Heart left ventricle (tissue), 16 donors: ENCODE results near the gene IL18RAP. TPM values are rescaled to one million over a fixed set of nuclear protein-coding genes. Genes with fewer than 3 reads are reported as not detected.
A peak's percentile ranks its signal among the peaks of the same experiment; 100 is the strongest.

Experiments used
- ATAC-seq, 4 donors: fragments of 200-7000 bp; cut with Tn5 transposase; one replicate each; pipeline ENCODE4 v1.9.1; 2020 to 2022; ENCODE audit warnings: moderate library complexity in 4 of 4, mild to moderate bottlenecking in 3 of 4, moderate number of reproducible peaks in 1 of 4
- DNase-seq, 5 donors: peaks; one replicate each; pipeline ENCODE4 v3.0.0-alpha.2; 2020
- H3K27ac ChIP-seq, 12 donors: fragments of 200-600 bp; sonication (generic) in 4 of 12; one replicate each; pipeline versions ENCODE4 v1.5.0 to v1.8.0; 2016 to 2022; ENCODE audit warnings: mild to moderate bottlenecking in 2 of 12
- H3K27me3 ChIP-seq, 9 donors: fragments of 200-600 bp; sonication (generic) in 2 of 9; one replicate each; pipeline versions ENCODE4 v1.5.1 to v1.8.0; 2016 to 2022; ENCODE audit warnings: mild to moderate bottlenecking in 3 of 9
- H3K36me3 ChIP-seq, 9 donors: fragments of 200-600 bp; sonication (generic) in 2 of 9; one replicate each; pipeline versions ENCODE4 v1.5.0 to v1.8.0; 2018 to 2022; ENCODE audit warnings: mild to moderate bottlenecking in 2 of 9
- H3K4me1 ChIP-seq, 12 donors: fragments of 200-600 bp; sonication (generic) in 4 of 12; one replicate each; pipeline versions ENCODE4 v1.5.0 to v1.8.0; 2016 to 2022; ENCODE audit warnings: mild to moderate bottlenecking in 3 of 12
- H3K4me3 ChIP-seq, 12 donors: fragments of 200-600 bp; sonication (generic) in 4 of 12; one replicate each; pipeline versions ENCODE4 v1.5.0 to v1.8.0; 2017 to 2022; ENCODE audit warnings: mild to moderate bottlenecking in 9 of 12, moderate library complexity in 4 of 12
- H3K9me3 ChIP-seq, 12 donors: fragments of 200-600 bp; sonication (generic) in 4 of 12; one replicate each; pipeline versions ENCODE4 v1.5.0 to v1.8.0; 2016 to 2022; ENCODE audit warnings: mild to moderate bottlenecking in 1 of 12
- CTCF ChIP-seq, 12 donors: fragments of 200-600 bp; sonication (generic) in 4 of 12; IDR thresholded peaks; one replicate each; pipeline versions ENCODE4 v1.5.0 to v1.8.0; 2018 to 2022; ENCODE audit warnings: antibody characterized with exemption in 12 of 12, mild to moderate bottlenecking in 5 of 12
- POLR2A ChIP-seq, 2 donors: fragments of 450-650 bp; IDR thresholded peaks; one replicate each; pipeline ENCODE4 v1.6.1; 2017; ENCODE audit warnings: antibody characterized with exemption in 2 of 2, mild to moderate bottlenecking in 2 of 2, moderate library complexity in 2 of 2
- WGBS, 4 donors: extraction: QIAGEN DNeasy Blood & Tissue Kit in 2 of 4; methylation state at CpG; one replicate each; pipeline versions ENCODE4 v1.1.5 to v1.1.7; 2013 to 2018; 5-methylcytosine and 5-hydroxymethylcytosine counted together
- intact Hi-C, 10 donors: fragments of 100-400 bp; cut with DNase I; formaldehyde crosslinking; loops; one replicate each; pipeline versions ENCODE4 v1.11.1 to v1.14.2; 2022
- polyA plus RNA-seq, 2 donors: library from polyadenylated mRNA; stranded (reverse); fragments of 200-250 nt; gene quantifications; one replicate each; pipeline ENCODE4 v1.2.3, GENCODE V29; 2013
- total RNA-seq, 9 donors: library from RNA; depleted of rRNA in 2 of 9; stranded (reverse); fragments of >200 nt in 2 of 9; fragmentation: NEBNext Ultra II Directional in 3 of 9; extraction: Animal tissue kit (Norgen Biotek cat#: 25700) in 3 of 9; gene quantifications; one replicate each; pipeline versions ENCODE4 v1.1.0 to v1.2.4, GENCODE V29; 2016 to 2023
- donor health status: ischemic (EF 13 %, LVEDD 7.1; RV severe dilation, severe dysfunction).
- donor health status: healthy with polysubstance abuse.
- donor health status: DM: no; HTN: yes; CAD: no.
- donor health status: DM: no; HTN: no; CAD: no.
- donor health status: ischemic (EF 25% LVEDD 6.9; RV normal size, moderate dysfunction).
- donor health status: ischemic (EF 25% LVEDD 5.7; RV mildly dilated, moderate dysfunction).
- donor health status: healthy.
- donor health status: DM: yes; HTN: yes; CAD: no.
- donor health status: ischemic (EF 35%, LVEDD 5.7; RV mildly dilated, moderate dysfunction).
- donor health status: nonischemic (EF 11% LVEDD 7.7; RV severe dilation, severe dysfunction).
- donor health status: DM: yes; HTN: yes; CAD: no.
- donor health status: PGD.
- donor health status: ischemic (EF 29% LVEDD 5.4; RV normal size, mild dysfunction).
- donor health status: nonischemic (EF 23%, LVEDD 6.1; RV moderate dilation, normal function).

Gene IL18RAP
- total and polyA plus RNA-seq, 11 donors: 0.13 to 2.2 (median 0.41) TPM

DNA sequence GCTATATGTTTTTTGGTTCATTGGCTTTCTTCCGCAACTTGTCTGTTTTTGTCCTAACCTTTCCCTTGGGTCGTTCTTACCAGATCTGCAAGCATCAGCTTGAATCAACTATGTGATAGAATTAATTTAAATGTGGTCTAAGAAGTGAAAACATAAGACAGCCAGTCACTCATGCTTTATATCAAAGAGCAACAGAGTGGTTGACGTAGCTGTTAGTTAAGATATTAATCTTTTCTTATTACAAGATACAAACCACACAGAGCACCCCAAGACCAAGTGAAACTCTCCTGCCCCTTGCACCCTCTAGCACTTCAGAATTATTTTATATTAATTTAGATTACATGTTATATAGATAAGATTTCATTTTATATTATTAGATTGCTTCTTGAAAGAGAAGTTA, 15.2 kb downstream of the IL18RAP start:
- ATAC-seq (no peak), DNase-seq (no peak)
- H3K4me3 ChIP-seq: no peak overlapping the region
- no peaks in the 10 kb centered on the region for H3K36me3 ChIP-seq
- 91 to 96% (median 92%) methylated on average over 3 of the region's 3 CpGs for WGBS, 4 donors
- H3K4me1 ChIP-seq: peaks cover 0 to 33% (median 1%) of the 10 kb centered on the region in 12 donors
- no peaks in the 10 kb centered on the region for H3K9me3 ChIP-seq
- intact Hi-C loops: no loop called here
- TF ChIP-seq POLR2A (IDR thresholded peaks at IDR 0.05) (no peak), CTCF (IDR thresholded peaks at IDR 0.05) (no peak)
- no peak overlapping the region for H3K27ac ChIP-seq
- no peaks in the 10 kb centered on the region for H3K27me3 ChIP-seq

- TF ChIP-seq CTCF (IDR thresholded peaks at IDR 0.05): no peak
- no peak for TF ChIP-seq POLR2A (IDR thresholded peaks at IDR 0.05)
- WGBS, 4 donors: 87 to 100% (median 97%) methylated on average over 2 of the region's 2 CpGs
- H3K36me3 ChIP-seq: no peaks in the 10 kb centered on the region
- no peak overlapping the region for H3K4me3 ChIP-seq
- no peak overlapping the region for H3K27ac ChIP-seq
- no peaks in the 10 kb centered on the region for H3K27me3 ChIP-seq
- H3K9me3 ChIP-seq: no peaks in the 10 kb centered on the region
- no peak for DNase-seq
- ATAC-seq: no peak
- intact Hi-C loops: no loop called here
- H3K4me1 ChIP-seq: peaks cover 0 to 37% (median 1%) of the 10 kb centered on the region in 12 donors
Measured at GRCh38 chr2:102438578-102438977, 15.6 kb downstream of the IL18RAP start.

- H3K27me3 ChIP-seq: no peaks in the 10 kb centered on the region
Measured at GRCh38 chr2:102439065-102439695, 16.2 kb downstream of the IL18RAP start.

More at GRCh38 chr2:102439065-102439695, 16.2 kb downstream of the IL18RAP start:
- Histone ChIP-seq H3K36me3 (no peaks in the 10 kb centered on the region), H3K9me3 (no peaks in the 10 kb centered on the region), H3K4me3 (no peak overlapping the region), H3K27ac (no peak overlapping the region), H3K4me1 (peaks cover 0 to 37% (median 1%) of the 10 kb centered on the region in 12 donors)
- peak in 3 of 4 donors; percentile 66 to 83 (median 83) for ATAC-seq
- no peak for TF ChIP-seq POLR2A (IDR thresholded peaks at IDR 0.05)
- TF ChIP-seq CTCF (IDR thresholded peaks at IDR 0.05): no peak
- intact Hi-C loops: no loop called here
- WGBS, 4 donors: 56 to 61% (median 60%) methylated on average over 6 of the region's 6 CpGs
- DNase-seq: no peak
